Keratinocyte (primary cell): ENCODE data around the gene CLSTN1.

ENCODE experiments used
- EZH2 ChIP-seq: IDR thresholded peaks from one replicate; pipeline ENCODE4 v1.6.1; 2012; ENCODE audit warnings: inconsistent platforms, mild to moderate bottlenecking, low read length, moderate library complexity
- TF ChIP-seq, protein P1 (sequence below), 3 experiments: IDR thresholded peaks in 1 of 3; conservative IDR thresholded peaks in 1 of 3; optimal IDR thresholded peaks in 1 of 3; 2 replicates in 2 of 3; 3 replicates in 1 of 3; pipeline versions ENCODE3 to v1.5.1; 2011; ENCODE audit warnings: low read length in 3 of 3, mild to moderate bottlenecking in 3 of 3, moderate library complexity in 2 of 3, control low read depth in 1 of 3, inconsistent platforms in 1 of 3; ENCODE audit not compliant: insufficient read depth in 2 of 3; ENCODE audit errors: extremely low read depth in 1 of 3

DNA sequence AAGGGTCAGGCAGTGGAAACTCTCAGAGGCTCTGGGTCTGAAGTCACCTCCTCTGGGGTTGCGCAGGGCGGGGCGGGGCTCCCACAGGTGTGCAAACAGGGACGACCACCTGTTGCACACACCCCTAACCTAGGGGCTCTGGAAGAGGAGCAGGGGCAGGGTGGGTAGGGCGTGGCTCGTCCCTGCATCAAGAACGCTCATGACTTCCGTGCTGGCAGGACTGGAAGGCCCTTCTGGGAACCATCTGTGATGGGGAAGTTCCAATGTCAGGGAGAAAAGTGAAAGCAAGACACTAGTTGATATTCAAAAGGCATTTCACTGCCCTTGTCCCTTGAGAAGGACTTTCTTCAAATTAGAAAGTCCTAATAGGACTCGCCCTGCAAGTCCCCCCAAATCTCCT is 22.1 kb upstream of the CLSTN1 start:
- TF ChIP-seq, protein P1, sequence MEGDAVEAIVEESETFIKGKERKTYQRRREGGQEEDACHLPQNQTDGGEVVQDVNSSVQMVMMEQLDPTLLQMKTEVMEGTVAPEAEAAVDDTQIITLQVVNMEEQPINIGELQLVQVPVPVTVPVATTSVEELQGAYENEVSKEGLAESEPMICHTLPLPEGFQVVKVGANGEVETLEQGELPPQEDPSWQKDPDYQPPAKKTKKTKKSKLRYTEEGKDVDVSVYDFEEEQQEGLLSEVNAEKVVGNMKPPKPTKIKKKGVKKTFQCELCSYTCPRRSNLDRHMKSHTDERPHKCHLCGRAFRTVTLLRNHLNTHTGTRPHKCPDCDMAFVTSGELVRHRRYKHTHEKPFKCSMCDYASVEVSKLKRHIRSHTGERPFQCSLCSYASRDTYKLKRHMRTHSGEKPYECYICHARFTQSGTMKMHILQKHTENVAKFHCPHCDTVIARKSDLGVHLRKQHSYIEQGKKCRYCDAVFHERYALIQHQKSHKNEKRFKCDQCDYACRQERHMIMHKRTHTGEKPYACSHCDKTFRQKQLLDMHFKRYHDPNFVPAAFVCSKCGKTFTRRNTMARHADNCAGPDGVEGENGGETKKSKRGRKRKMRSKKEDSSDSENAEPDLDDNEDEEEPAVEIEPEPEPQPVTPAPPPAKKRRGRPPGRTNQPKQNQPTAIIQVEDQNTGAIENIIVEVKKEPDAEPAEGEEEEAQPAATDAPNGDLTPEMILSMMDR (optimal IDR thresholded peaks at IDR 0.05 in 1 of 3, IDR thresholded peaks at IDR 0.05 in 1 of 3, conservative IDR thresholded peaks at IDR 0.05 in 1 of 3; ENCODE audit: extremely low read depth in 1 of 3, insufficient read depth in 2 of 3, low read length in 3 of 3): no peak
- no peak for TF ChIP-seq EZH2
